Uterus (tissue), 4 donors: ENCODE measurements around the gene EPB41L4A. TPM values are rescaled to one million over a fixed set of nuclear protein-coding genes. Genes with fewer than 3 reads are reported as not detected.

Source experiments
- DNase-seq, 2 donors: peaks; one replicate each; pipeline ENCODE4 v3.0.0-alpha.2; 2019 to 2020
- H3K27ac ChIP-seq, 2 donors: fragments of 200-600 bp; sonication (generic); 1 replicate in 1 of 2; 2 replicates in 1 of 2; pipeline ENCODE4 v1.5.1; 2016 to 2018
- H3K27me3 ChIP-seq, 2 donors: fragments of 200-600 bp; sonication (generic); one replicate each; pipeline ENCODE4 v1.5.1; 2018 to 2019; ENCODE audit warnings: control low read depth in 1 of 2
- H3K36me3 ChIP-seq, 2 donors: fragments of 200-600 bp; sonication (generic); one replicate each; pipeline ENCODE4 v1.5.1; 2019; ENCODE audit warnings: control low read depth in 1 of 2
- H3K4me1 ChIP-seq, 2 donors: fragments of 200-600 bp; sonication (generic); one replicate each; pipeline ENCODE4 v1.5.1; 2018 to 2019; ENCODE audit warnings: control low read depth in 1 of 2
- H3K4me3 ChIP-seq, 2 donors: fragments of 200-600 bp; sonication (generic); 1 replicate in 1 of 2; 2 replicates in 1 of 2; pipeline ENCODE4 v1.5.1; 2018 to 2019; ENCODE audit warnings: mild to moderate bottlenecking in 1 of 2
- H3K9me3 ChIP-seq, 2 donors: fragments of 200-600 bp; sonication (generic); one replicate each; pipeline ENCODE4 v1.5.1; 2019; ENCODE audit warnings: control low read depth in 1 of 2
- CTCF ChIP-seq, 4 experiments: fragments of 200-600 bp in 2 of 4; fragments of 450-650 bp in 2 of 4; sonication (generic) in 2 of 4; IDR thresholded peaks; one replicate each; pipeline ENCODE4 v1.5.1; 2016 to 2019; ENCODE audit warnings: antibody characterized with exemption in 4 of 4, mild to moderate bottlenecking in 2 of 4, moderate library complexity in 1 of 4
- POLR2A ChIP-seq, 2 donors: fragments of 450-650 bp; IDR thresholded peaks; one replicate each; pipeline ENCODE4 v1.6.1; 2016; ENCODE audit warnings: antibody characterized with exemption in 2 of 2, mild to moderate bottlenecking in 1 of 2, moderate library complexity in 1 of 2
- intact Hi-C: fragments of 100-400 bp; cut with DNase I; formaldehyde crosslinking; loops from one replicate; pipeline ENCODE4 v1.15.1; 2023; ENCODE audit warnings: low total_unique reads
- total RNA-seq, 4 donors: library from RNA; depleted of rRNA in 3 of 4; stranded (reverse); fragments of >200 nt in 3 of 4; gene quantifications; one replicate each; pipeline versions ENCODE4 v1.1.0 to v1.2.4, GENCODE V29; 2014 to 2023
- donor health status: DM: yes; HTN: yes; CAD: no.

The EPB41L4A gene
- total RNA-seq, 4 donors from 2014 or later: 6.4 to 47.1 (median 15.1) TPM

- Histone ChIP-seq H3K27ac (no peak overlapping the region), H3K36me3 (no peaks in the 10 kb centered on the region), H3K4me3 (no peak overlapping the region), H3K4me1 (no peaks in the 10 kb centered on the region), H3K27me3 (no peaks in the 10 kb centered on the region), H3K9me3 (no peaks in the 10 kb centered on the region)
- intact Hi-C loops: loop anchor here (10.0 kb wide), 1 partner anchor 246 kb away; no protein-coding TSS in a partner anchor
- TF ChIP-seq POLR2A (IDR thresholded peaks at IDR 0.05) (no peak), CTCF (IDR thresholded peaks at IDR 0.05) (no peak)
- no peak for DNase-seq
Observed at GRCh38 chr5:112179290-112179689, 239.8 kb downstream of the EPB41L4A start.

- no peaks in the 10 kb centered on the region for H3K4me1 ChIP-seq
- intact Hi-C loops: loop anchor here (10.0 kb wide), 1 partner anchor 250 kb away; no protein-coding TSS in a partner anchor
- H3K27me3 ChIP-seq: no peaks in the 10 kb centered on the region
- DNase-seq: peak; percentile 15 to 20
- H3K4me3 ChIP-seq: no peak overlapping the region
- TF ChIP-seq POLR2A (IDR thresholded peaks at IDR 0.05): no peak
- TF ChIP-seq CTCF (IDR thresholded peaks at IDR 0.05): peak; percentile 42 to 67 (median 59)
- no peak overlapping the region for H3K27ac ChIP-seq
- no peaks in the 10 kb centered on the region for H3K36me3 ChIP-seq
- no peaks in the 10 kb centered on the region for H3K9me3 ChIP-seq
Observed at GRCh38 chr5:112174959-112175594, 244.0 kb downstream of the EPB41L4A start.

- H3K4me1 ChIP-seq: peaks cover 5 to 6% of the 10 kb centered on the region in 2 donors
- H3K4me3 ChIP-seq: no peak overlapping the region
- DNase-seq: no peak
- intact Hi-C loops: no loop called here
- TF ChIP-seq POLR2A (IDR thresholded peaks at IDR 0.05) (no peak), CTCF (IDR thresholded peaks at IDR 0.05) (no peak)
- no peaks in the 10 kb centered on the region for H3K36me3 ChIP-seq
- H3K9me3 ChIP-seq: no peaks in the 10 kb centered on the region
- H3K27me3 ChIP-seq: no peaks in the 10 kb centered on the region
- H3K27ac ChIP-seq: no peak overlapping the region
Observed at GRCh38 chr5:112165897-112166737, 253.0 kb downstream of the EPB41L4A start.

- no peaks in the 10 kb centered on the region for H3K27me3 ChIP-seq
- H3K36me3 ChIP-seq: no peaks in the 10 kb centered on the region
- no peak overlapping the region for H3K4me3 ChIP-seq
- intact Hi-C loops: no loop called here
- H3K27ac ChIP-seq: no peak overlapping the region
- peaks cover 5 to 6% of the 10 kb centered on the region in 2 donors for H3K4me1 ChIP-seq
- H3K9me3 ChIP-seq: no peaks in the 10 kb centered on the region
- TF ChIP-seq POLR2A (IDR thresholded peaks at IDR 0.05) (no peak), CTCF (IDR thresholded peaks at IDR 0.05) (no peak)
- no peak for DNase-seq
Observed at GRCh38 chr5:112165399-112165798, 253.7 kb downstream of the EPB41L4A start.

- TF ChIP-seq CTCF (IDR thresholded peaks at IDR 0.05) (no peak), POLR2A (IDR thresholded peaks at IDR 0.05) (no peak)
- Histone ChIP-seq H3K9me3 (no peaks in the 10 kb centered on the region), H3K27me3 (no peaks in the 10 kb centered on the region), H3K36me3 (no peaks in the 10 kb centered on the region), H3K27ac (no peak overlapping the region), H3K4me1 (peaks cover 5 to 6% of the 10 kb centered on the region in 2 donors), H3K4me3 (no peak overlapping the region)
- intact Hi-C loops: no loop called here
- no peak for DNase-seq
Observed at GRCh38 chr5:112163435-112163834, 255.6 kb downstream of the EPB41L4A start.
